ENCODE measurements around the gene ZNF608.

DNA sequence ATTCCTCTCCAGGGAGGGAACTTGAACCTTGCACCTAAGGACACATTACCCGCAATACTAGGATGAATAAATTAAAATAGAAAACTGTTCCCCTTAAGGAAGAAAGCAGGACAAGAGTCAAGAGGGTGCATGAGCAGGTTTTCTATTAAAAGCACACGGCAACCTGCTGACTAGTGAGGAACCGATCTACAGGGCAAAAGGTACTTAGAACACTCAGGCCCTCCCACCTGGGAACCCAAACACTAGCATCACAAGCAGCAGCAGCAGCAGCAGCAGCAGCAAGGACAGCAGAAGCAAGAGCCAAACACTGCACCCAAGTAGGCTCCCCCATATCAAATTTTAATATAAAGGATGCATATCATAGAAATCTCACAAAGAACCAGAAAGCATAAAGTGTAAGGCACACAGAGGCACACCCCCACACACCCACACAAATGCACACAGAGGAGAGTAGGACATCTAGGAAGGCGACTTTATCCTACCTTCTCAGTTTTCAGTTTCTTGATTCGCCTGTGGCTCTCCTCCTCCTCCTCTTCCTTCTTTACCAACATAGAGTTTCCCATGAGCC lies 2.8 kb downstream of the ZNF608 start:
- TF ChIP-seq POLR2AphosphoS5 (IDR thresholded peaks at IDR 0.05; ENCODE audit: low read depth) (no peak), SPI1 (IDR thresholded peaks at IDR 0.05; ENCODE audit: borderline replicate concordance, low read depth) (no peak)
- TF ChIP-seq, protein P1, sequence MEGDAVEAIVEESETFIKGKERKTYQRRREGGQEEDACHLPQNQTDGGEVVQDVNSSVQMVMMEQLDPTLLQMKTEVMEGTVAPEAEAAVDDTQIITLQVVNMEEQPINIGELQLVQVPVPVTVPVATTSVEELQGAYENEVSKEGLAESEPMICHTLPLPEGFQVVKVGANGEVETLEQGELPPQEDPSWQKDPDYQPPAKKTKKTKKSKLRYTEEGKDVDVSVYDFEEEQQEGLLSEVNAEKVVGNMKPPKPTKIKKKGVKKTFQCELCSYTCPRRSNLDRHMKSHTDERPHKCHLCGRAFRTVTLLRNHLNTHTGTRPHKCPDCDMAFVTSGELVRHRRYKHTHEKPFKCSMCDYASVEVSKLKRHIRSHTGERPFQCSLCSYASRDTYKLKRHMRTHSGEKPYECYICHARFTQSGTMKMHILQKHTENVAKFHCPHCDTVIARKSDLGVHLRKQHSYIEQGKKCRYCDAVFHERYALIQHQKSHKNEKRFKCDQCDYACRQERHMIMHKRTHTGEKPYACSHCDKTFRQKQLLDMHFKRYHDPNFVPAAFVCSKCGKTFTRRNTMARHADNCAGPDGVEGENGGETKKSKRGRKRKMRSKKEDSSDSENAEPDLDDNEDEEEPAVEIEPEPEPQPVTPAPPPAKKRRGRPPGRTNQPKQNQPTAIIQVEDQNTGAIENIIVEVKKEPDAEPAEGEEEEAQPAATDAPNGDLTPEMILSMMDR (IDR thresholded peaks at IDR 0.05; ENCODE audit: insufficient read depth, low read length), result no peak
- TF ChIP-seq, protein P2, sequence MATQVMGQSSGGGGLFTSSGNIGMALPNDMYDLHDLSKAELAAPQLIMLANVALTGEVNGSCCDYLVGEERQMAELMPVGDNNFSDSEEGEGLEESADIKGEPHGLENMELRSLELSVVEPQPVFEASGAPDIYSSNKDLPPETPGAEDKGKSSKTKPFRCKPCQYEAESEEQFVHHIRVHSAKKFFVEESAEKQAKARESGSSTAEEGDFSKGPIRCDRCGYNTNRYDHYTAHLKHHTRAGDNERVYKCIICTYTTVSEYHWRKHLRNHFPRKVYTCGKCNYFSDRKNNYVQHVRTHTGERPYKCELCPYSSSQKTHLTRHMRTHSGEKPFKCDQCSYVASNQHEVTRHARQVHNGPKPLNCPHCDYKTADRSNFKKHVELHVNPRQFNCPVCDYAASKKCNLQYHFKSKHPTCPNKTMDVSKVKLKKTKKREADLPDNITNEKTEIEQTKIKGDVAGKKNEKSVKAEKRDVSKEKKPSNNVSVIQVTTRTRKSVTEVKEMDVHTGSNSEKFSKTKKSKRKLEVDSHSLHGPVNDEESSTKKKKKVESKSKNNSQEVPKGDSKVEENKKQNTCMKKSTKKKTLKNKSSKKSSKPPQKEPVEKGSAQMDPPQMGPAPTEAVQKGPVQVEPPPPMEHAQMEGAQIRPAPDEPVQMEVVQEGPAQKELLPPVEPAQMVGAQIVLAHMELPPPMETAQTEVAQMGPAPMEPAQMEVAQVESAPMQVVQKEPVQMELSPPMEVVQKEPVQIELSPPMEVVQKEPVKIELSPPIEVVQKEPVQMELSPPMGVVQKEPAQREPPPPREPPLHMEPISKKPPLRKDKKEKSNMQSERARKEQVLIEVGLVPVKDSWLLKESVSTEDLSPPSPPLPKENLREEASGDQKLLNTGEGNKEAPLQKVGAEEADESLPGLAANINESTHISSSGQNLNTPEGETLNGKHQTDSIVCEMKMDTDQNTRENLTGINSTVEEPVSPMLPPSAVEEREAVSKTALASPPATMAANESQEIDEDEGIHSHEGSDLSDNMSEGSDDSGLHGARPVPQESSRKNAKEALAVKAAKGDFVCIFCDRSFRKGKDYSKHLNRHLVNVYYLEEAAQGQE (IDR thresholded peaks at IDR 0.05; ENCODE audit: insufficient replicate concordance, low read depth), result no peak

All from HL-60 (cell line).